Sigmoid colon (tissue), 7 donors: ENCODE results near the gene EEF1A2. TPM values are rescaled to one million over a fixed set of nuclear protein-coding genes. Genes with fewer than 3 reads are reported as not detected.

Source experiments
- DNase-seq: peaks from one replicate; pipeline ENCODE4 v3.0.0-alpha.2; 2019
- H3K27ac ChIP-seq, 4 donors: fragments of 200-600 bp; sonication (generic); one replicate each; pipeline ENCODE4 v1.5.1; 2016 to 2019; ENCODE audit warnings: mild to moderate bottlenecking in 1 of 4
- H3K27me3 ChIP-seq, 3 donors: fragments of 200-600 bp; sonication (generic); one replicate each; pipeline ENCODE4 v1.5.1; 2019; ENCODE audit warnings: mild to moderate bottlenecking in 1 of 3
- H3K36me3 ChIP-seq, 4 donors: fragments of 200-600 bp; sonication (generic); one replicate each; pipeline ENCODE4 v1.5.1; 2016 to 2019
- H3K4me1 ChIP-seq, 4 donors: fragments of 200-600 bp; sonication (generic); one replicate each; pipeline ENCODE4 v1.5.1; 2017 to 2019
- H3K4me3 ChIP-seq, 4 donors: fragments of 200-600 bp; sonication (generic); one replicate each; pipeline ENCODE4 v1.5.1; 2017 to 2019; ENCODE audit warnings: mild to moderate bottlenecking in 2 of 4, moderate library complexity in 1 of 4
- H3K9me3 ChIP-seq, 4 donors: fragments of 200-600 bp in 3 of 4; sonication (generic) in 3 of 4; one replicate each; pipeline versions ENCODE4 v1.5.1 to v1.6.1; 2013 to 2019
- EP300 ChIP-seq, 4 donors: sonication (generic); formaldehyde crosslinking; IDR thresholded peaks; one replicate each; pipeline ENCODE4 v1.6.1; 2017; ENCODE audit warnings: antibody characterized with exemption in 4 of 4
- POLR2A ChIP-seq, 2 donors: fragments of 450-650 bp; IDR thresholded peaks; one replicate each; pipeline ENCODE4 v1.6.1; 2016; ENCODE audit warnings: antibody characterized with exemption in 2 of 2, mild to moderate bottlenecking in 2 of 2, moderate library complexity in 2 of 2
- POLR2AphosphoS5 ChIP-seq, 4 donors: sonication (generic); formaldehyde crosslinking; IDR thresholded peaks; one replicate each; pipeline ENCODE4 v1.6.1; 2017; ENCODE audit warnings: antibody characterized with exemption in 4 of 4
- WGBS, 2 donors: extraction: QIAGEN DNeasy Blood & Tissue Kit; methylation state at CpG; one replicate each; pipeline ENCODE4 v1.1.7; 2013; 5-methylcytosine and 5-hydroxymethylcytosine counted together
- intact Hi-C: fragments of 100-400 bp; cut with DNase I; formaldehyde crosslinking; loops from one replicate; pipeline ENCODE4 v1.15.1; 2023
- polyA plus RNA-seq, 3 donors: library from polyadenylated mRNA; stranded (reverse); fragments of 200-250 nt; gene quantifications; one replicate each; pipeline ENCODE4 v1.2.3, GENCODE V29; 2013
- total RNA-seq, 4 donors: library from RNA; depleted of rRNA; stranded (reverse); fragments of >200 nt; gene quantifications; one replicate each; pipeline ENCODE4 v1.1.0, GENCODE V29; 2016
- TF ChIP-seq, protein P1 (sequence below), 4 experiments: fragments of 450-650 bp in 3 of 4; fragments of 200-600 bp in 1 of 4; IDR thresholded peaks; one replicate each; pipeline ENCODE4 v1.5.1; 2016 to 2019; ENCODE audit warnings: antibody characterized with exemption in 4 of 4, mild to moderate bottlenecking in 3 of 4, moderate library complexity in 2 of 4
- donor health status: healthy with polysubstance abuse.
- donor health status: Bipolar disorder and iron deficiency.
- donor health status: healthy.

Gene EEF1A2
- total and polyA plus RNA-seq, 7 donors = 2.8 to 14.3 (median 7.8) TPM

DNA sequence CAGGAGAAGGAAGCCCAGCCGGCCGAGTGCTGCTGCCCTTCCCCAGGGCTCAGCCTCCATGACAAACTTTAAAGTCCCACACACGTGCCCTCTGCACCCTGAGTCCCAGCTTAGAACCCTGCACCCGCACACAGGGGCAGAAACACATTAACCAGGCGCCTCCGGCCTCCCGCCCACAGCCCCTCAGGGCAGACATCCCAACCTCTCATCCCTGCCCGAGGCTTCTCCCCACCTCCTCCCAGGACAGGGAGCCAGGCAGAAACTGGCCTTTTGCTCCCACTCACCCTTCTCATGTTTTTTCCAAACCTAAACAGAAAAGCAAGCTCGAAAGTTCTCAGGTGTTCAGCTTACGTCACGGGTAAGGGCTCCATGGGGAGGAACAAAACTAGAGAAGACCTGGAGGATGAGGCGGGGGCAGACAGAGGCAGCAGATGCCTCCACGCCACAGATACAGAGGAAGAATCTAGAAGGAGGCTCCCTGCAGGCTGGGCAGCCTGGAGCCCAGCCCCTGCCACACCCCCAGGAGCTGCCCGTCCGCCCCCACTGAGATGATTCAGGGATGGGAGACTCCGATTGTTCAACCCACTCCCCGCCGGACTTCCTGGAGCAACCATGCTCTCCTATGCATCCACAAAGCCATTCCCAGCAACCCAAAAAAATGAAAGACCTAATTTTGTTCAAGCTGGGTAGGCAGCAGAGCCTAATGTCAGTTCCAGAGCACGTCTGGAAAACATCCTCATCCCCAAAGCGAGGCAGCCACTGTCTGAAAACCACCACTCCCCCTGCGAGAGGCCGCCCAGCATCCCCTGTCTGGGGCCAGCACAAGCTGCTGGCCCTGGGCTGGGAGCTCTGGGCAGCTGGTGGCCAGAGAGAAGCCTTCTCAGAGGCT lies 35.2 kb downstream of the EEF1A2 start:
- intact Hi-C loops = no loop called here
- peaks cover 8 to 94% (median 50%) of the 10 kb centered on the region in 3 donors for H3K27me3 ChIP-seq

DNA sequence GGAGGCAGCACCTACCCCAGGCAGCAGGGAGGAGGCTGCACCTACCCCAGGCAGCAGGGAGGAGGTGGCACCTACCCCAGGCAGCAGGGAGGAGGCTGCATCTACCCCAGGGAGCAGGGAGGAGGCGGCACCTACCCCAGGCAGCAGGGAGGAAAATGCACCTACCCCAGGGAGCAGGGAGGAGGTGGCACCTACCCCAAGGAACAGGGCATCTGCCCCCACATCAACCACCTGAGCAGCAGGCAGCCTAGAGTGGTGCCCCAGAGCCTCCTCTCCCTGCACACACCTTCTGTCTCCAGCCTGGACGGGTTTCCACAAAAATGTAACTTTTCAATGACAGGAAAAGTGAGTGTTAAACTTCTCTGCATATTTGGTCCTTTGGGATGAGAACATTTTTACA lies 36.6 kb downstream of the EEF1A2 start:
- 44 to 61% methylated on average over 2 of the region's 2 CpGs for WGBS, 2 donors
- TF ChIP-seq, protein P1, sequence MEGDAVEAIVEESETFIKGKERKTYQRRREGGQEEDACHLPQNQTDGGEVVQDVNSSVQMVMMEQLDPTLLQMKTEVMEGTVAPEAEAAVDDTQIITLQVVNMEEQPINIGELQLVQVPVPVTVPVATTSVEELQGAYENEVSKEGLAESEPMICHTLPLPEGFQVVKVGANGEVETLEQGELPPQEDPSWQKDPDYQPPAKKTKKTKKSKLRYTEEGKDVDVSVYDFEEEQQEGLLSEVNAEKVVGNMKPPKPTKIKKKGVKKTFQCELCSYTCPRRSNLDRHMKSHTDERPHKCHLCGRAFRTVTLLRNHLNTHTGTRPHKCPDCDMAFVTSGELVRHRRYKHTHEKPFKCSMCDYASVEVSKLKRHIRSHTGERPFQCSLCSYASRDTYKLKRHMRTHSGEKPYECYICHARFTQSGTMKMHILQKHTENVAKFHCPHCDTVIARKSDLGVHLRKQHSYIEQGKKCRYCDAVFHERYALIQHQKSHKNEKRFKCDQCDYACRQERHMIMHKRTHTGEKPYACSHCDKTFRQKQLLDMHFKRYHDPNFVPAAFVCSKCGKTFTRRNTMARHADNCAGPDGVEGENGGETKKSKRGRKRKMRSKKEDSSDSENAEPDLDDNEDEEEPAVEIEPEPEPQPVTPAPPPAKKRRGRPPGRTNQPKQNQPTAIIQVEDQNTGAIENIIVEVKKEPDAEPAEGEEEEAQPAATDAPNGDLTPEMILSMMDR (IDR thresholded peaks at IDR 0.05) = no peak
- TF ChIP-seq EP300 (IDR thresholded peaks at IDR 0.05) (no peak), POLR2AphosphoS5 (IDR thresholded peaks at IDR 0.05) (no peak), POLR2A (IDR thresholded peaks at IDR 0.05) (no peak)
- Histone ChIP-seq H3K27ac (no peak overlapping the region), H3K9me3 (no peaks in the 10 kb centered on the region), H3K27me3 (peaks cover 10 to 97% (median 64%) of the 10 kb centered on the region in 3 donors), H3K4me1 (no peaks in the 10 kb centered on the region), H3K36me3 (no peaks in the 10 kb centered on the region), H3K4me3 (no peak overlapping the region)
- intact Hi-C loops = no loop called here
- DNase-seq = no peak

More for the DNA sequence above, 35.2 kb downstream of the EEF1A2 start:
- Histone ChIP-seq H3K4me1 (no peaks in the 10 kb centered on the region), H3K9me3 (no peaks in the 10 kb centered on the region), H3K4me3 (no peak overlapping the region), H3K27ac (no peak overlapping the region), H3K36me3 (no peaks in the 10 kb centered on the region)
- TF ChIP-seq EP300 (IDR thresholded peaks at IDR 0.05) (no peak), POLR2AphosphoS5 (IDR thresholded peaks at IDR 0.05) (no peak), POLR2A (IDR thresholded peaks at IDR 0.05) (no peak)
- TF ChIP-seq, protein P1 (IDR thresholded peaks at IDR 0.05) = no peak
- no peak for DNase-seq
- 48 to 62% methylated on average over 22 of the region's 22 CpGs for WGBS, 2 donors

DNA sequence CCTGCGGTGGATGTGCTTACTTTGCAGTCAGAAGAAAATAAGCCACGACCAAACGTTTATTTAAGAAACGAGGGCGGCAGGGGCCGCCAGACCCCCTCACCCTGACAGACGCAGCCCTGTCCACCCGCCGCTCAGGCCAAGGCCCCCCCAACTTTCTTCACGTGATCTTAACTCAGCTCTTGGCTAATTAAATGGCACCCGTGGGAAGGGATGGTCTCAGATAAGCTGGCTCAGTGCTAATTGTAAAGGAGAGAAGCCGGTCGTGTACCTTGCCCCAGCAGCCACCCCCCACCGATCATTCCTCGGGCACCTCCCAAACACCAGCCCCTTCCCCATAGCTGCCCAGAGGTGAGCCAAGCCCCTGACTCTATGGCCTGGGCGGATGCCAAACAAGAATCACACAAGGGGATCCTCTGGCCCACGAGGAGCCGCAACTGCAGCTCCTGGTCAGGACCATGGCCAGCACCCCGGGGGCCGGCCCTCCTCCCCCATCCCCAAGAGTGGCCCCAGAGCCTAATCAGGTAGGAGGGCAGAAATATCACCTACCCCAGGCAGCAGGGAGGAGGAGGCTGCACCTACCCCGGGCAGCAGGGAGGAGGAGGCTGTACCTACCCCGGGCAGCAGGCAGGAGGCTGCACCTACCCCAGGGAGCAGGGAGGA lies 37.6 kb downstream of the EEF1A2 start:
- TF ChIP-seq EP300 (IDR thresholded peaks at IDR 0.05) = no peak
- TF ChIP-seq, protein P1 (IDR thresholded peaks at IDR 0.05) = no peak
- no peaks in the 10 kb centered on the region for H3K4me1 ChIP-seq
- H3K4me3 ChIP-seq = no peak overlapping the region
- H3K27me3 ChIP-seq = peaks cover 11 to 99% (median 74%) of the 10 kb centered on the region in 3 donors
- intact Hi-C loops = no loop called here
- H3K9me3 ChIP-seq = no peaks in the 10 kb centered on the region
- H3K27ac ChIP-seq = no peak overlapping the region
- 21 to 37% methylated on average over 22 of the region's 22 CpGs for WGBS, 2 donors
- H3K36me3 ChIP-seq = no peaks in the 10 kb centered on the region
- no peak for DNase-seq

DNA sequence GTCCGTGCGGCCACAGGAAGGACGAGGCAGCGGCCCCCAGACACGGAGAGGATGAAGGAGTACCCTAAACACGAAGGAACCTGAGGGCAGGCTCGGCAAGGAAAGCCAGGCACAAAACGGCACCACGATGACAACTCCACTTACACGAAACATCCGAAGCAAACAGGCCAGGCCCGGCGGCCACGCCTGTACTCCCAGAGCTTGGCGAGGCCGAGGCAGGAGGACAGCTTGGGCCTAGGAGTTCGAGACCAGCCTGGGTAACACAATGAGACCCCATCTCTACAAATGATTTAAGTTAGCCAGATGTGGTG lies 39.9 kb downstream of the EEF1A2 start:
- H3K9me3 ChIP-seq = no peaks in the 10 kb centered on the region
- H3K27me3 ChIP-seq = peaks cover 13 to 99% (median 84%) of the 10 kb centered on the region in 3 donors
- 56 to 87% methylated on average over 17 of the region's 17 CpGs for WGBS, 2 donors
- no peak for DNase-seq
- no peak for TF ChIP-seq POLR2AphosphoS5 (IDR thresholded peaks at IDR 0.05)
- H3K4me1 ChIP-seq = peaks cover 0 to 6% (median 3%) of the 10 kb centered on the region in 4 donors
- no peaks in the 10 kb centered on the region for H3K36me3 ChIP-seq
- no peak overlapping the region for H3K27ac ChIP-seq
- intact Hi-C loops = no loop called here
- no peak overlapping the region for H3K4me3 ChIP-seq
